GM19463 (cell line): Measurements from ENCODE around the gene SHISAL1.

Experiments used
- ATAC-seq: cut with Tn5 transposase; IDR thresholded peaks from one replicate; pipeline ENCODE4 v1.9.1; 2021; ENCODE audit warnings: mild to moderate bottlenecking, moderate library complexity; ENCODE audit not compliant: unreplicated experiment

The SHISAL1 gene

DNA sequence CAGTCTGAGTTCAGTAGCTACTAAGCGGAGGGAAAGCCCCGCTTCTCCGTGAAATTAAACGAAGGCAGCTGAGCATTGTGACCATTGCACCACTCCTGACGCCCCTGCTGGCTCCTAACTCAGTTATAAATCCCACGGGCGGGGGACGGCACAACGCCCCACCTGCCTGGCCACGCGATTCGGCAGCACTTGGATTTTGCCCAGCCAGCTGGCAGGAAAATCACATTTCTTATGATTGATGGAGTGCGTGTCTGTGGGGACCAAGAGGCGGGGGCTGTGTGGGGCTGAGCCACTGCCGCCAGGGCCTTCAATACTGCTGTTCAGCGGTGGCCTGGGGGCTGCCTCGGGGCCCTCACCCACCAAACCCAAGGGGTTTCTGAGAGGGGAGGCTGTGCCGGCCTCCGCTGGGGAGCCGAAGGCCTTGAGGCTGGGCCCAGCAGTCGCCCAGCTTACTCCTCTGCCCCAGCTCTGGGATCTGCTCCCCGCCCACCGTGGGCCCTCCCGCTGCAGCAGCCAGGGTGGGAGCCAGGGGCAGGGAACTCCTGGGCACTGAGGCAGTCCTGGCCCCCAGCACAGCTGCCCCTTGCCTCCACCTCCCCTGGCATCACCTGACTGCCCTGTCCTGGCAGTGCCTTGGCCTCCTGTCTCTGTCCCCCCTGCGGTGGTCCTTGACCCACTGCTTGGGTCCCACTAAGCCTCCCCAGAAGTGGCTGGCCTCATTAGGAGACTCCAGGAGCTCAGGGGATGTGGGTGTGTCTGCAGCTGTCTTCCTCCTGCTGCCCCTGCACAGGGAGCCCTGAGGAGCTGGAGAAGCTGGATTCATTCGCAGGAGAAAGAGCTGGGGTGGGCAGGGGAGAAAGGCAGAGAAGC is 30.7 kb downstream of the SHISAL1 start:
- ATAC-seq = no peak

DNA sequence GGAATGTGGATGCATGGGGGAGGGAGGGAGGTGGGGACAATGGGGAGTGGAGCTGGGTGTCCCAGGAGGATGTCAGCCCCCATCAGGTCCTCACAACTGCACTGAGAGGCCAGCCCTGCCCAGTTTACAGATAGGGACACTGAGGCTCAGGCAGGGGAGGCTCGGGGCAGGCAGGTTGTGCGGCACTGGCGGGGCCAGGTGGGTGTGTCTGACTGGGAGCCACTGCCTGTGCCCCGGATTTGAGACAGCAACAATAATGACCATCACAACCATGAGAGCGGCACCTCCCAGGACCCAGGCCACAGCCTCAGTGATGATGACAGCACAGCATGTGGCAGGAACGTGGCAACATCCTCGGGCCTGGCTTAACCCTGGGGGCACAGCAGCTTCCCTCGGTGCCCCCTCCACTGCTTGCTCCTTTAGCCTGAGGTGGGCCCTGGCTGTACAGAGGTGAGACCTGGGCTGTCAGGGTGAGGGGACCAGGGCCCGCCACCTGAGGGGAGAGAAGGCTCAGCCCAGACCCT is 32.0 kb downstream of the SHISAL1 start:
- no peak for ATAC-seq

DNA sequence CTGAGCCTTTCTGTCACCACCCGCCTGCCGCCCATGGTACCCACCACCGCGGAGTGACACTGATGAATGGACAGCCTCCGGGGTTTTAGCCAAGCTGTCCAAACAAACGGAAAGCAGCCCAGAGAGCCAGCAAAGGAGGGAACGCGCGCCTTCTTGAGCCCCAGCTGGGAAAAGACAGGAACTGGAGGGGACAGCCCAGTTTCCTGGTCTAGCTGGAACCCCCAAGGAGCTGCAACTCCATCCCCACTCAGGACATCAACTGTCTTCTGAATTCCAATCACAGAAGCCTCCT is 33.7 kb downstream of the SHISAL1 start:
- ATAC-seq = no peak

- ATAC-seq = no peak
Measured at GRCh38 chr22:44278243-44279068, 34.3 kb downstream of the SHISAL1 start.

- ATAC-seq = no peak
Measured at GRCh38 chr22:44277386-44278135, 35.2 kb downstream of the SHISAL1 start.

DNA sequence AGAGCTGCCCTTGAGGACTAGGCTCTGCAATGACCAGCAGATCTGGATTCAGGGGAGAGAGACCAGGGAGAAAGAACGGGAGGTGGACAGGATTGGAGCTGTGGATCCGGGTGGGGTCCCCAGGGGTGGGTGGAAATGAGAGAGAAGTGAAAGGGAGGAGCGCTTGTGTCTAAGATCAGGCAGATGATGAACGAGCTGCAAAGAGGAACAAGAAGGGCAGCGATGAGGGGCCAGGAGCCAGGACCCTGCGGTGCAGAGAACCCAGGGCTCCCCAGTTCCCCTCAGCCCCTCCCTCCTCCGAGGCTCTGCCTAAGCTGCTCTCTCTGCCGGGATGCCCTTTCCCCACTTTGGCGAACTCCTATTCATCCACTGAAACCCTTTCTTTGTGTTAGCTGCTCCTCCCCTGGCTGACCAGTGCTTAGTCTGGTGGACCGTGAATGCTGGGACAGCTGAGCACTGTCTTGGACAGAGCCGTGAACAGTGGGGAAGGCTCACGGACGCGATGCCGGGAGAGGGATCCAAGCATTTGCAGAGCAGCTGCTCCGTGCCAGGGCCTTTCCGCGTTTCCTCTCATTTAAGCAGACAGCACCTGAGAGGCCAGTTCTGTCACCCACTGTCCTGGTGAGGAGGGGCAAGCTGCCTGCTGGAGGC is 35.9 kb downstream of the SHISAL1 start:
- ATAC-seq = no peak

GRCh38 chr22:44276041-44276440 is 36.7 kb downstream of the SHISAL1 start:
- no peak for ATAC-seq

DNA sequence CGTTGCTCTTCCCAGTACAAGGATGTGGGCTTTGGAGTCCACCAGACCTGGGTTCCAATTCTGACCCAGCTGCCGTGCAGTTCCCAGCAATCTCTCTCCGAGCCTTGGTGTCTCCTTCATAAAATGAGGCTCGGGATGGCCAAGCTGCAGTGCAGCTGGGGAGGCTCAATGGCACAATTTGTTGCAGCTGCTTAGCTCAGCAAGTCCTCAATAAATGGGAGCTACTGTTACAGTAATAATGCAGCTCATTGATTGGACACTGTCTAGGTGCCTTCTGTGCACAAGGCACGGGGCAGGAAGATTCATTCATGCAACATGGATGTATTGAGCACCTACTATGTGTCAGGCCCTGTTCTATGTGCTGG is 37.1 kb downstream of the SHISAL1 start:
- no peak for ATAC-seq

DNA sequence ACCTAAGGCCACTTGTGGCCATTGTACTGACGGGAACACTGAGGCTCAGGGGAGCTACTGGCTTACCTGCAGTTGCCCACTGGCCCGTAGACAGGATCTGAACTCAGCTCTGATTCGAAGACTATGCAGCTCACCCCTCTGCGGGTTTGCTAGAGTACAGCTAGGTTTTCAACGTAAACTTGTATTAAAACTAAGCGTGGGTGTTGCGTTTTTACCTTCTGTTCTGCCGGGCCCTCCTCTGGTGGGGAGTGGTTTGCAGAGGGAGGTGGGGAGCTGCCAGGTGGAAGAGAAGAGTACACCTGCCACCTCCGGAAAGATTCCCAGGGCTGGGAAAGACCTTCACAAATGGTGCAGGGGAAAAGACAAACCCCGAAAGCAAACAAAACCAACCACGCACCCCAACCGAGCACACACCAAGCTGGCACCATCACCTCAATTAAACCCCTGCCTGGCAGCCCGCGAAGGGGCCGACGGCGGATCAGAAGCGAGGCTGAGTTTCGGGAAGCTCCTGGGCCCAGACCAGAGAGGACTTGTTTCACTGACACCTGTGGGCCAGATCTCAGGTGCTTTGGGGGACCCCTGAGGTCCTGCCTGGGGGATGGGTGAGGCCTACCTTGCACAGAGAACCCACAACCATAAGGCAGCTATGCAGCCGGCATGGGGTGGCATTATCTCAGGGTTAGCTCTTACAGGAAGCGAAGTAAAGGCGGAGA is 37.7 kb downstream of the SHISAL1 start:
- ATAC-seq = no peak

- no peak for ATAC-seq
Measured at GRCh38 chr22:44273175-44273574, 39.6 kb downstream of the SHISAL1 start.

GRCh38 chr22:44272401-44272771 is 40.4 kb downstream of the SHISAL1 start:
- no peak for ATAC-seq

GRCh38 chr22:44271732-44272400 is 40.9 kb downstream of the SHISAL1 start:
- no peak for ATAC-seq

DNA sequence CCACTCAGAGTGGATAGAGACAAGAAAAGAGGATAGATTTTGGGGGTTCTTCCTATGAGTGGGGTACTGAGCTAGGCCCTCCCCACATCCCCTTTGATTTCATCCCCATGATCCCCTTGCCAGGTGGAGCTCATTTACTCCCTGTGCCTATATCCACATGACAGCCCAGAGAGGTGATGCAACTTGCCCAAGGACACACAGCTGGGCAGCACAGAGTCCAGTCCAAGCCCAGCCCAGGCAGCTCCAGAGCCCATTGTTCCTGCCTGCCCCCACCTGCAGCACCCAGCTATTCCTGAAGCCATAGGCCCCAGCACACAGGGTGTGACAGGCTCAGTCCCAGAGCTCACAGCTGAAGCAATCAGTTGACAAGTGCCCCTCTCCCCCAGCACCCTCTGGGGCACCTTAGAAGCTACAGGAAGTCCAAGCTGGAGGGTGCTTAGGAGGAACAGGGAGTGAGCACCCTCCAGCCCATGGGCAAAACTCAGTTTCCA is 41.7 kb downstream of the SHISAL1 start:
- ATAC-seq = no peak

GRCh38 chr22:44270556-44270880 is 42.2 kb downstream of the SHISAL1 start:
- no peak for ATAC-seq

DNA sequence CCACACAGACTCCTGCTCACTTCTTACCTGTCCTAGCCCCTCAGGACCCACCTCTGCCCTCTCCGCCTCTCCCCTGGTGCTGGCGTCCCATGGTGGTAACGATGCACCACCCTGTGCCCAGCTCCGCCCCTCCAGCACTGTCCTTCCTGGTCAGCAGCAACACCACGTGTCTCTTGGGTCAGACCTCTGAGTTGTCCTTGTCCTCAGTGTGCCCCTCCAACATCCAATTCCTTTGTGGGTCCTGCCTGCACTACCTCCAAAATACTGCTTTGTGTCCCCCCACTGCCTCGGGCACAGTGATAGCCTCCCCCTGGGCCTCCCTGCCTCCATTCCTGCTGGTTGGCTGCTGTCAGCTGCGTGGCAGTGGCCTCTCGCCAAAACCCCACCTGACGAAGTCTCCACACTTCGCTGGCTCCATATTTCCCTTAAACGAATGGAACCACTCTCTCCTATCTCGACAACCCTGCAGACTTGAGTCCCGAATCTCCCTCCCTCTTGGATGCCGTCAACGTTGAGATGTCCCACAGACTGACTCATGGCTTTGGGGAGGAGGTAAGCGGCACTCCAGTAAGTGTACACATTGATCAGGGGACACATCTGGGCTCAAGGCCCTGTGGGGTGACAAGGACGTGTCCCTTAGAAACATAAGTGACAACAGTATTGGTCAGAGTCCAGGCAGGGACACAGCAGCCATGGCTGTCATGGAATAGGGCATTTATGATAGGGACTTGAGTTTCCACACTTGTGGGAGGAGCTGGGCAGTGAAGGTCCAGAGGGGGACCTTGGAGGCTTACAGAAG is 42.8 kb downstream of the SHISAL1 start:
- ATAC-seq = no peak

DNA sequence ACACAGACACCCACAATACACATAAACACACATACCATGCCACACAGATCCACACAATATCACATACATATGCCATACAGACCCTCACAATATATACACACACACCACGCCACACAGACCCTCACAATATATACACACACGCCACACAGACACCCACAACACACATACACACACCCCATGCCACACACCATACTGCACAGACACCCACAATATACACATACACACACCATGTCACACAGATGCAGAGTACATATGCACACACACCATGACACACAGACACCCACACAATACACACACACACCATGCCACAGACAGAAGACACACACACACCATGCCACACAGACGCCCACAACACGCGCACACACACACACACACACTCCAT is 43.6 kb downstream of the SHISAL1 start:
- ATAC-seq = no peak

DNA sequence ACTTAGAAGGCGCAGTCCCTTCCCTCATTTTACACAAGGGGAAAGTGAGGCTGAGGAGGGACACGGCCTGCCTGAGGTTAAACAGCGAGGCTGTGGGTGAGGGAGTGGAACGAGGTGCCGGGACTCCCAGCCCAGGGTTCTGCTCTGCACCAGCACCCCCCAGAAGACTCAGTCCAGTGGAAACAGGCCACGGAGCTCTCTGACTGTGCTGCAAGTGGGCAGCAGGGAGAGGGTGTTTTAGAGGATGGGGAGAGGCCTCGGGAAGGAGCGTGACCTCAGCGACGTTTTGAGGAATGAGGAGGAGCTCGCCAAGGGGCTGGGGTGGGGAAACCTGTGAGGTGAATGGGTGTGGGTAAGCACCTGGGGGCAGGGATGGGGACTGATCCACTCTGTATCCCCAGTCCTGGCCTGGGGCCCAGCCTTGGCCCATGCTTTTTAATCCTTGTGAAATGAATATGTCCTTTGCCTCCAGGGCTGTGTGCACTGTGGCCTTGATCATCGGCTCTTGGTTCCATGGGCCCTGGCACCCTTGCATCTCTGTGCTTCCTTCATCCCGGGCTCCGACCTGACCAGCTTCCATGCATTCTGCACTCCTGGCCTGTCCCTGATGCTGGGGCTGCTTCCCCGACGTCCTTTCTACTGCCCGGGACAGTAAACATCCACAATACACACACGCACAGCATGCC is 44.2 kb downstream of the SHISAL1 start:
- no peak for ATAC-seq

GRCh38 chr22:44267856-44268255 is 44.9 kb downstream of the SHISAL1 start:
- ATAC-seq = no peak
